Gastroesophageal sphincter (tissue), 3 donors: ENCODE data around the gene ZNRF2.

Source experiments
- CTCF ChIP-seq, 4 experiments: fragments of 200-600 bp in 2 of 4; fragments of 450-650 bp in 2 of 4; sonication (generic) in 1 of 4; IDR thresholded peaks; one replicate each; pipeline ENCODE4 v1.5.1; 2017 to 2019; ENCODE audit warnings: antibody characterized with exemption in 4 of 4, mild to moderate bottlenecking in 2 of 4, moderate library complexity in 2 of 4
- EP300 ChIP-seq: sonication (generic); formaldehyde crosslinking; IDR thresholded peaks from one replicate; pipeline ENCODE4 v1.6.1; 2017; ENCODE audit warnings: antibody characterized with exemption, mild to moderate bottlenecking
- POLR2A ChIP-seq, 2 donors: fragments of 450-650 bp; IDR thresholded peaks; one replicate each; pipeline ENCODE4 v1.6.1; 2017; ENCODE audit warnings: antibody characterized with exemption in 2 of 2, mild to moderate bottlenecking in 2 of 2, moderate library complexity in 1 of 2
- POLR2AphosphoS5 ChIP-seq: sonication (generic); formaldehyde crosslinking; IDR thresholded peaks from one replicate; pipeline ENCODE4 v1.6.1; 2017; ENCODE audit warnings: antibody characterized with exemption

GRCh38 chr7:30313348-30313747 is 29.0 kb downstream of the ZNRF2 start:
- TF ChIP-seq POLR2A (IDR thresholded peaks at IDR 0.05): no peak
- TF ChIP-seq POLR2AphosphoS5: no peak
- TF ChIP-seq CTCF (IDR thresholded peaks at IDR 0.05): no peak
- TF ChIP-seq EP300: no peak
